ENCODE data around the gene SHFL. TPM values are rescaled to one million over a fixed set of nuclear protein-coding genes. Genes with fewer than 3 reads are reported as not detected.

Gene SHFL
- total and polyA plus RNA-seq, 2 of the 8 experiments (the other 6 are each of a cell fraction or from before 2014, with no cell fraction given), result 25.3 to 37.1 TPM

DNA sequence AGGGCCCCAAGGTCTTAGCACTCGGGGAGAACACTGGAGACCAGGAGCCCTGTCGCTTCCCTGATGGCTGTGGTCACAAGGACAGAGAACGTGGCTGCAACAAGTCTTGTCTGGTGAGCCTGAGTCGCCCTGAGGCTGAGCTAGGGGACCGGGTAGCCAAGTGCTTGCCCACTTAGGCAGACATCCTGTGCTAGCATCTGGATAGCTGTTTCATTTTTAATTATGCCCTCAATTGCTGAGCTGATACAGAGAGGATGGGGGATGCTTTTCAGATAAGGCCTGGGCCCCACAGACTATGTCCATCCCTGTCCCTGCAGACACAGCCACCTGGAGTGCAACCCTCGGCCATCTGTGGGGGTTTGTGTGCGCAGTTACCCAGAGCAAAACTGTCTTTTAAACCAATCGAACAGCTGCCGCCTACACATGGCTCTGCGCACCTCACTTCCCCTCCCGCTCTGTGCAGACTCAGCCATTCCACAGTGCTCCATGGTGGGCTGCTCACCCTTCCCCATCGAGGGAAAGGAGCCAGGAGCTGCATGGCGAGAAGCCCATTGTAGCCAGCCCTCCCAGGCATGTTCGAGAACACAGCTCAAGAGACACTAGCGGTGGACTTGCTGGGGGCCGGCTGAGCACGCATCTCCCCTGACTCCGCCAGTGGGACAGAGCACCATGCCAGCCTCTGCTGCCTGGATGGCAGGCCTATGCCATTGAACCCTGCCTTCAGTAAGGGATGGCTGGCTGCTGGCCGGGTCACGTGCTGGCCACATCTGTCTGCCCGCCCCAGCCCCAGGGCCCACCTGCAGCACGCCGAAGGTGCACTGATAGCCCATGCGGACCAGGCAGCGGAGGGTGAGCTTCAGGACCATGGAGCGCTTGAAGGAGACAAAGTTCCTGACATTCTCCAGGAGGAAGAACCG, 53.0 kb downstream of the SHFL start (continued):
- TF ChIP-seq, protein P1, sequence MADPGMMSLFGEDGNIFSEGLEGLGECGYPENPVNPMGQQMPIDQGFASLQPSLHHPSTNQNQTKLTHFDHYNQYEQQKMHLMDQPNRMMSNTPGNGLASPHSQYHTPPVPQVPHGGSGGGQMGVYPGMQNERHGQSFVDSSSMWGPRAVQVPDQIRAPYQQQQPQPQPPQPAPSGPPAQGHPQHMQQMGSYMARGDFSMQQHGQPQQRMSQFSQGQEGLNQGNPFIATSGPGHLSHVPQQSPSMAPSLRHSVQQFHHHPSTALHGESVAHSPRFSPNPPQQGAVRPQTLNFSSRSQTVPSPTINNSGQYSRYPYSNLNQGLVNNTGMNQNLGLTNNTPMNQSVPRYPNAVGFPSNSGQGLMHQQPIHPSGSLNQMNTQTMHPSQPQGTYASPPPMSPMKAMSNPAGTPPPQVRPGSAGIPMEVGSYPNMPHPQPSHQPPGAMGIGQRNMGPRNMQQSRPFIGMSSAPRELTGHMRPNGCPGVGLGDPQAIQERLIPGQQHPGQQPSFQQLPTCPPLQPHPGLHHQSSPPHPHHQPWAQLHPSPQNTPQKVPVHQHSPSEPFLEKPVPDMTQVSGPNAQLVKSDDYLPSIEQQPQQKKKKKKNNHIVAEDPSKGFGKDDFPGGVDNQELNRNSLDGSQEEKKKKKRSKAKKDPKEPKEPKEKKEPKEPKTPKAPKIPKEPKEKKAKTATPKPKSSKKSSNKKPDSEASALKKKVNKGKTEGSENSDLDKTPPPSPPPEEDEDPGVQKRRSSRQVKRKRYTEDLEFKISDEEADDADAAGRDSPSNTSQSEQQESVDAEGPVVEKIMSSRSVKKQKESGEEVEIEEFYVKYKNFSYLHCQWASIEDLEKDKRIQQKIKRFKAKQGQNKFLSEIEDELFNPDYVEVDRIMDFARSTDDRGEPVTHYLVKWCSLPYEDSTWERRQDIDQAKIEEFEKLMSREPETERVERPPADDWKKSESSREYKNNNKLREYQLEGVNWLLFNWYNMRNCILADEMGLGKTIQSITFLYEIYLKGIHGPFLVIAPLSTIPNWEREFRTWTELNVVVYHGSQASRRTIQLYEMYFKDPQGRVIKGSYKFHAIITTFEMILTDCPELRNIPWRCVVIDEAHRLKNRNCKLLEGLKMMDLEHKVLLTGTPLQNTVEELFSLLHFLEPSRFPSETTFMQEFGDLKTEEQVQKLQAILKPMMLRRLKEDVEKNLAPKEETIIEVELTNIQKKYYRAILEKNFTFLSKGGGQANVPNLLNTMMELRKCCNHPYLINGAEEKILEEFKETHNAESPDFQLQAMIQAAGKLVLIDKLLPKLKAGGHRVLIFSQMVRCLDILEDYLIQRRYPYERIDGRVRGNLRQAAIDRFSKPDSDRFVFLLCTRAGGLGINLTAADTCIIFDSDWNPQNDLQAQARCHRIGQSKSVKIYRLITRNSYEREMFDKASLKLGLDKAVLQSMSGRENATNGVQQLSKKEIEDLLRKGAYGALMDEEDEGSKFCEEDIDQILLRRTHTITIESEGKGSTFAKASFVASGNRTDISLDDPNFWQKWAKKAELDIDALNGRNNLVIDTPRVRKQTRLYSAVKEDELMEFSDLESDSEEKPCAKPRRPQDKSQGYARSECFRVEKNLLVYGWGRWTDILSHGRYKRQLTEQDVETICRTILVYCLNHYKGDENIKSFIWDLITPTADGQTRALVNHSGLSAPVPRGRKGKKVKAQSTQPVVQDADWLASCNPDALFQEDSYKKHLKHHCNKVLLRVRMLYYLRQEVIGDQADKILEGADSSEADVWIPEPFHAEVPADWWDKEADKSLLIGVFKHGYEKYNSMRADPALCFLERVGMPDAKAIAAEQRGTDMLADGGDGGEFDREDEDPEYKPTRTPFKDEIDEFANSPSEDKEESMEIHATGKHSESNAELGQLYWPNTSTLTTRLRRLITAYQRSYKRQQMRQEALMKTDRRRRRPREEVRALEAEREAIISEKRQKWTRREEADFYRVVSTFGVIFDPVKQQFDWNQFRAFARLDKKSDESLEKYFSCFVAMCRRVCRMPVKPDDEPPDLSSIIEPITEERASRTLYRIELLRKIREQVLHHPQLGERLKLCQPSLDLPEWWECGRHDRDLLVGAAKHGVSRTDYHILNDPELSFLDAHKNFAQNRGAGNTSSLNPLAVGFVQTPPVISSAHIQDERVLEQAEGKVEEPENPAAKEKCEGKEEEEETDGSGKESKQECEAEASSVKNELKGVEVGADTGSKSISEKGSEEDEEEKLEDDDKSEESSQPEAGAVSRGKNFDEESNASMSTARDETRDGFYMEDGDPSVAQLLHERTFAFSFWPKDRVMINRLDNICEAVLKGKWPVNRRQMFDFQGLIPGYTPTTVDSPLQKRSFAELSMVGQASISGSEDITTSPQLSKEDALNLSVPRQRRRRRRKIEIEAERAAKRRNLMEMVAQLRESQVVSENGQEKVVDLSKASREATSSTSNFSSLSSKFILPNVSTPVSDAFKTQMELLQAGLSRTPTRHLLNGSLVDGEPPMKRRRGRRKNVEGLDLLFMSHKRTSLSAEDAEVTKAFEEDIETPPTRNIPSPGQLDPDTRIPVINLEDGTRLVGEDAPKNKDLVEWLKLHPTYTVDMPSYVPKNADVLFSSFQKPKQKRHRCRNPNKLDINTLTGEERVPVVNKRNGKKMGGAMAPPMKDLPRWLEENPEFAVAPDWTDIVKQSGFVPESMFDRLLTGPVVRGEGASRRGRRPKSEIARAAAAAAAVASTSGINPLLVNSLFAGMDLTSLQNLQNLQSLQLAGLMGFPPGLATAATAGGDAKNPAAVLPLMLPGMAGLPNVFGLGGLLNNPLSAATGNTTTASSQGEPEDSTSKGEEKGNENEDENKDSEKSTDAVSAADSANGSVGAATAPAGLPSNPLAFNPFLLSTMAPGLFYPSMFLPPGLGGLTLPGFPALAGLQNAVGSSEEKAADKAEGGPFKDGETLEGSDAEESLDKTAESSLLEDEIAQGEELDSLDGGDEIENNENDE (IDR thresholded peaks at IDR 0.05; ENCODE audit: insufficient replicate concordance, low read length), result no peak
- TF ChIP-seq SUZ12 (IDR thresholded peaks at IDR 0.05; ENCODE audit: low read length) (no peak), CTBP2 (IDR thresholded peaks at IDR 0.05; ENCODE audit: borderline replicate concordance, insufficient read depth, insufficient read length, low read length) (no peak), SAP30 (IDR thresholded peaks at IDR 0.05; ENCODE audit: insufficient read depth, insufficient replicate concordance, low read length) (no peak), TCF12 (IDR thresholded peaks at IDR 0.05; ENCODE audit: low read depth, low read length) (no peak), NANOG (IDR thresholded peaks at IDR 0.05; ENCODE audit: insufficient read depth, low read depth, low read length, poor library complexity, severe bottlenecking) (no peak), CEBPB (IDR thresholded peaks at IDR 0.05; ENCODE audit: low read depth, low read length) (no peak)
- TF ChIP-seq, protein P2, sequence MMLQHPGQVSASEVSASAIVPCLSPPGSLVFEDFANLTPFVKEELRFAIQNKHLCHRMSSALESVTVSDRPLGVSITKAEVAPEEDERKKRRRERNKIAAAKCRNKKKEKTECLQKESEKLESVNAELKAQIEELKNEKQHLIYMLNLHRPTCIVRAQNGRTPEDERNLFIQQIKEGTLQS (IDR thresholded peaks at IDR 0.05; ENCODE audit: insufficient read depth, low read depth, low read length), result no peak
